Measurements from ENCODE around the gene FLNC. TPM values are rescaled to one million over a fixed set of nuclear protein-coding genes. Genes with fewer than 3 reads are reported as not detected.

FLNC gene
- total RNA-seq, 1 donor from 2014 or later = 31.9 TPM

GRCh38 chr7:128835231-128835751, 5.1 kb downstream of the FLNC start:
- H3K36me3 ChIP-seq = peaks cover 0 to 16% of the 10 kb centered on the region in 2 donors
- H3K4me3 ChIP-seq = no peak overlapping the region
- no peak for TF ChIP-seq CTCF (IDR thresholded peaks at IDR 0.05)
- no peak for TF ChIP-seq POLR2AphosphoS5 (IDR thresholded peaks at IDR 0.05; ENCODE audit: insufficient read depth in 1 of 2, low read depth in 1 of 2)
- no peak for TF ChIP-seq POLR2A (IDR thresholded peaks at IDR 0.05)
- DNase-seq (ENCODE audit: extremely low spot score in 2 of 2) = no peak
- no peaks in the 10 kb centered on the region for H3K9me3 ChIP-seq
- H3K27ac ChIP-seq = peak overlapping the region; percentile 56
- H3K4me1 ChIP-seq = peaks cover 34% of the 10 kb centered on the region
- H3K27me3 ChIP-seq = no peaks in the 10 kb centered on the region
- intact Hi-C loops (cut with DNase I) = no loop called here

DNA sequence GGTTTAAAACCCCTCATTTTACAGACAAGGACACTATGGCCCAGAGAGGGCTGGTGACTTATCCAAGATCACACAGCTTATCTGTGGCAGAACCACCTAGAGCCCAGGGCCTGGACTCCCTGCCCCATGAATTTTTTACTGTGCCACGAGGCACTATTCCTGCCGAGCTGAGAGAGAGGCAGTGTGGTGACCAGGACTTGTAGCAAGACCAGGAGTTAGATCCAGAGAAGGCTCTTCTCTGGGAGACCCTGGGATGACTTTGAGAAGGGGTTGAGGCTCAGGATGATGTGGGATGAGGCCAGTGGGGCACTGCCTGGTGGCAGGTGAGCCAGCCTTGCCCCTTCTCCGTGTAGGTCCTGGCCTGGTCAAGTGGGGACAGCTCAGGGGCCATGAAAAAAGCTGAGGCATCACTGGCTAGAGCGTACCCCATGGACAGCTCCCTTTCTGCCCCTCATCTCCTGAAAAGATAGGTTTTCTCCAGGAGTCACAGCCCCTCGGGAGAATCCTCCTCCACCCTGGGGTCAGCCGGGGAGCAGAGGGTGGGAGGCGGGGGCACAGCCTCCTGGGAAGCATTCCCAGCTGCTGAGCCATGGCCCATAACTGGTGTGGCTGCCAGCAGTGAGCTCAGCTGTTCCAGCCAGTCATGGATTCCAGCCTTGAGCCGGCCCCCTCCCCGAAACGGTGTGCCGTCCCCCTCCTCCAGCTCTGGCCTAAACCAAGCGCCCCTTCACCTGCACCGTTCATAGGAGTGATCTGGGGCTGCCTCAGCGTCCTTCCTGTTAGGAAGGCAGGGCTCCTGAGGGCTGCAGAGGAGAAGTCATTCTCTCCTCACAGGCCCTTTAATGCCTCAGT, 5.8 kb downstream of the FLNC start:
- Histone ChIP-seq H3K27me3 (no peaks in the 10 kb centered on the region), H3K36me3 (peaks cover 0 to 22% of the 10 kb centered on the region in 2 donors), H3K4me3 (no peak overlapping the region), H3K9me3 (no peaks in the 10 kb centered on the region), H3K27ac (peak overlapping the region; percentile 56), H3K4me1 (peaks cover 33% of the 10 kb centered on the region)
- intact Hi-C loops (cut with DNase I) = no loop called here
- TF ChIP-seq POLR2AphosphoS5 (IDR thresholded peaks at IDR 0.05; ENCODE audit: insufficient read depth in 1 of 2, low read depth in 1 of 2) (peak in 1 of 2 donors; percentile 61), POLR2A (IDR thresholded peaks at IDR 0.05) (no peak)
- no peak for DNase-seq (ENCODE audit: extremely low spot score in 2 of 2)

DNA sequence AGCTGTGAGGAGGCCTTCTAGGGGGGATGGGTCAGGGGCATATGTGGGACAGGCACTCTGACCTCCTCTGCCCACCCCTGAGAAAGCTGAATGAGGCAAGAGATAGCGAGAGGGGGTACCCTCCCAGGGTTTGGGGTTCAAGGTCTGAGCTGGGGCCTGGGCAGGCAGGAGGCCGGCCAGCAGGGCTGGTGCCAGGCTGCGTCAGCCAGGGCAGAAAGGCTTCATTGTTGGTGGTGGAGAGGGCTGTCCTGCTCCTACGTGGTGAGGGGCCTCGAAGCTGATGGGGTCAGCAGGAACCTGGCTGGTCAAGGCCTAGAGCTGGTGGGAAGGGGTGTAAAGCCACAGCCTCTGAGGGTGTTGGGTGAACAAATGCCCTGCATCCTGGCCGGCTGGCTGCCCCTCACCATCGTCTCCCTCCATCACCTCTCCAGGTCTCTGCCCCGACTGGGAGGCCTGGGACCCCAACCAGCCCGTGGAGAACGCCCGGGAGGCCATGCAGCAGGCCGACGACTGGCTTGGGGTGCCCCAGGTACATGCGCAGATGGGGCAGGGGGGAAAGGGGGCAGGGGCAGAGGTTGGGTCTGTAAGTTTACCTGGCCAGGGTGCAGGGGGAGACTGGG, 6.6 kb downstream of the FLNC start:
- peak overlapping the region; percentile 56 for H3K27ac ChIP-seq
- DNase-seq (ENCODE audit: extremely low spot score in 2 of 2) = no peak
- H3K4me1 ChIP-seq = peaks cover 25% of the 10 kb centered on the region
- no peak overlapping the region for H3K4me3 ChIP-seq
- TF ChIP-seq POLR2A (IDR thresholded peaks at IDR 0.05) = no peak
- TF ChIP-seq CTCF (IDR thresholded peaks at IDR 0.05) = no peak
- TF ChIP-seq POLR2AphosphoS5 (IDR thresholded peaks at IDR 0.05; ENCODE audit: insufficient read depth in 1 of 2, low read depth in 1 of 2) = no peak
- intact Hi-C loops (cut with DNase I) = no loop called here
- no peaks in the 10 kb centered on the region for H3K9me3 ChIP-seq
- H3K27me3 ChIP-seq = no peaks in the 10 kb centered on the region
- peaks cover 0 to 22% of the 10 kb centered on the region in 2 donors for H3K36me3 ChIP-seq

DNA sequence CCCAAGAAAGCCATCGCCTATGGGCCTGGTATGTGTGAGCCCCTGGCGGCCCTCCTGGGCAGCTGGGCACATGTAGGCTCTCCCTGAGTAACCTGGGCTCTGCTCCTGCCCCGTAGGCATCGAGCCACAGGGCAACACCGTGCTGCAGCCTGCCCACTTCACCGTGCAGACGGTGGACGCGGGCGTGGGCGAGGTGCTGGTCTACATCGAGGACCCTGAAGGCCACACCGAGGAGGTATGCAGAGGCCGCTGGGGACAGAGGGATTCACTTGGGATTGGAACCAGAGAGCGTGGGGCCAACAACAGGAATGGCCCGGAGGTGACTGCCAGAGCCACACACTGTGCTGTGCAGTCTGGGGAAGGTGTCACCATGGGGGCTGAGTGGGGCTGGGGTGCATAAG, 7.3 kb downstream of the FLNC start:
- Histone ChIP-seq H3K9me3 (no peaks in the 10 kb centered on the region), H3K27me3 (no peaks in the 10 kb centered on the region), H3K4me3 (no peak overlapping the region), H3K4me1 (peaks cover 18% of the 10 kb centered on the region), H3K36me3 (peaks cover 0 to 25% of the 10 kb centered on the region in 2 donors), H3K27ac (no peak overlapping the region)
- intact Hi-C loops (cut with DNase I) = no loop called here
- TF ChIP-seq POLR2A (IDR thresholded peaks at IDR 0.05) = no peak
- TF ChIP-seq POLR2AphosphoS5 (IDR thresholded peaks at IDR 0.05; ENCODE audit: insufficient read depth in 1 of 2, low read depth in 1 of 2) = no peak
- no peak for TF ChIP-seq CTCF (IDR thresholded peaks at IDR 0.05)
- no peak for DNase-seq (ENCODE audit: extremely low spot score in 2 of 2)

DNA sequence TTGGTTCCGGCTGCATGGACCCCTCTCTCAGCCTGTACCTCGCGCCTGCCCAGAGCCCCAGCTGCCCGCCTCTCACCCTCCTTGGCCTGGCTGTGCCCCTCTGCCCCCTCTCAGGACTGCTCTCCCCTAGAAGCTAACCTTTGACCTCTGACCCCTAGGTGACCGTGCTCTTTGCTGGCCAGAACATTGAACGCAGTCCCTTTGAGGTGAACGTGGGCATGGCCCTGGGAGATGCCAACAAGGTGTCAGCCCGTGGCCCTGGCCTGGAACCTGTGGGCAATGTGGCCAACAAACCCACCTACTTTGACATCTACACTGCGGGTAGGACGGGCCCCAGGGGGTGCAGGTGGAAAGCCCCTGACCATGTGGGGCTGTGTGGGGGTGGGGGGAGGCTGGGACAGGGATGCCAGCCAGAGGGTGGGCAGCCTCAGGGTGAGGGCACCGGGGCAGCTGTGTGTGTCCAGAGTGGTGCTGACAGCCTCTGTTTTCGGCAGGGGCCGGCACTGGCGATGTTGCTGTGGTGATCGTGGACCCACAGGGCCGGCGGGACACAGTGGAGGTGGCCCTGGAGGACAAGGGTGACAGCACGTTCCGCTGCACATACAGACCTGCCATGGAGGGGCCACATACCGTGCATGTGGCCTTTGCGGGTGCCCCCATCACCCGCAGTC, 8.0 kb downstream of the FLNC start:
- DNase-seq (ENCODE audit: extremely low spot score in 2 of 2) = no peak
- TF ChIP-seq POLR2AphosphoS5 (IDR thresholded peaks at IDR 0.05; ENCODE audit: insufficient read depth in 1 of 2, low read depth in 1 of 2) (no peak), POLR2A (IDR thresholded peaks at IDR 0.05) (no peak), CTCF (IDR thresholded peaks at IDR 0.05) (no peak)
- Histone ChIP-seq H3K27ac (no peak overlapping the region), H3K9me3 (no peaks in the 10 kb centered on the region), H3K27me3 (no peaks in the 10 kb centered on the region), H3K4me3 (no peak overlapping the region), H3K36me3 (peaks cover 0 to 32% of the 10 kb centered on the region in 2 donors), H3K4me1 (peaks cover 11% of the 10 kb centered on the region)
- intact Hi-C loops (cut with DNase I) = no loop called here
